ENCODE measurements around the gene NAA25.
"Not testable (repeated sequence)": the region's sequence is repeated elsewhere in the genome, so short reads cannot be mapped to it uniquely, and the experiment has no call there.

Gene NAA25

DNA sequence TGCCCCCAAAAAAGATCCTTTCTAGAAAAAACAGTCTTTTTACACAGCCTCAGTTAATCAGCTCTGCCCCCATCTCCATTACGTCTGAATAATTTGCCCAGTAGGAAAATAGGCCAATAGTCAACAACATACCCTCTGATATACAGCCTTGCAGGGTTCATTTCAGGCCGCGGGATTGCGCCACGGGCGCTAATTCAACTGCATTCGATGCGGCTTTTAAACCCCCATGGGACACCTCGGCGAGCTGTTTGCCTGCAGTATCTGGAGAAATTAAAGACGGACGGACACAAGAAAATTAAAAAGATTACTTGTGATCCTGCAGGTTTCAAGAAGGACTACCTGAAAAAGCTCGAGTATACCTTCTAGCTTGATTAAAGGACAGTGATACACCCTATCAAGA, 59.2 kb downstream of the NAA25 start:
- no peak for DNase-seq

DNA sequence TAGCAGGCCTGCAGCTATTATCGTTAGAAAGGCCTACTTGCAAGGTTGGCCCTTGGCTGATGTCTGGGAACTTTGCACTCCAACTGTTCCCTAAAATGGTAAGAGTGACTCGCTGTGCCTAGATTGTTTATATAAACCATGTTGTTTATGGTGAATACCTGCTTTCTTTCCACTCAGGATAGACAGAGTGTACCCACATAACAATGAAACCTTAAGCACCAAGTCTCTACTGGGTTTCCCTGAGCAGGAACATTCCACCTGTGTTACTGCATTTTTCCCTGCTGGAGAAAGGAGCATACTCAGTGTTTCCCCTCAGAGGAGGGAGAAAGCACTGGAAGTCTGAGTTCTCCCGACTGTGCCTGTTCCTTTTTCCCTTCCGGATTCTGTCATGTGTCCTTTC, 62.6 kb downstream of the NAA25 start:
- no peak for DNase-seq

DNA sequence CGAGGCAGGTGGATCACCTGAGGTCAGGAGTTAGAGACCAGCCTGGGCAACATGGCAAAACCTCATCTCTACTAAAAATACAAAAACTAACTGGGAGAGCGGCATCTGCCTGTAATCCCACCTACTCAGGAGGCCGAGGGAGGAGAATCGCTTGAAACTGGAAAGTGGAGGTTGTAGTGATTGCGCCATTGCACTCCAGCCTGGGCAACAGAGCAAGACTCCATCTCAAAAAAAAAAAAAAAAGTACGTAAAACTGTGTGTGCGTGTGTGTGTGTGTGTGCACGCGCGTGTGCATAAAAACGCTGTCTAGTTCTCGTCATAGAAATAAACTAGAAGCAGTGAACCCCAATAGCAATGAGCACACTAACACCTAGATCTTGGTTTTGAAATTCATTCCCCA, 72.0 kb downstream of the NAA25 start:
- not testable (repeated sequence) for DNase-seq

DNA sequence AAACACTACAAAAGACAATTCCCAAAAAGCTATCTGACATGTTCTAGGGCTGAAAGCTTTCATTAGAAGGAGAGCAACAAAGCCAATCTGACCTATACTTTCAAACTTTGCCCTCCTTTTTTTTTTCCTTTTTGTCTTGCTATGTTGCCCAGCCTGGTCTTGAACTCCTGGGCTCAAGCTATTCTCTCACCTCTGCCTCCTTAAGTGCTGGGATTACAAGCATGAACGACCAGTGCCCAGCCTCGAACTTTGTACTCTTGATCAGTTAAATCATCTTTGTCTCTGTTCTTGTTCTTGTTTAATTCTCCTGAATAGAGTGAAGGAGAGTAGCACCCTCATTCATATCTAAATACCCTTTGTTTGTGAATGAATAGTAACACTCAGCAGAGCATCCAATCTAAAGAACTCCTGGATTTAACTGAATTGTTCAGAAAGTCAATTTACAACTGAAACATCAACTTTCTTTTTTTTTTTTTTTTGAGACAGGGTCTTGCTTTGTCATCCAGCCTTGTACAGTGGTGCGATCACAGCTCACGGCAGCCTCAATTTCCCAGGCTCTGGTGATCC, 73.3 kb downstream of the NAA25 start:
- DNase-seq = no peak

DNA sequence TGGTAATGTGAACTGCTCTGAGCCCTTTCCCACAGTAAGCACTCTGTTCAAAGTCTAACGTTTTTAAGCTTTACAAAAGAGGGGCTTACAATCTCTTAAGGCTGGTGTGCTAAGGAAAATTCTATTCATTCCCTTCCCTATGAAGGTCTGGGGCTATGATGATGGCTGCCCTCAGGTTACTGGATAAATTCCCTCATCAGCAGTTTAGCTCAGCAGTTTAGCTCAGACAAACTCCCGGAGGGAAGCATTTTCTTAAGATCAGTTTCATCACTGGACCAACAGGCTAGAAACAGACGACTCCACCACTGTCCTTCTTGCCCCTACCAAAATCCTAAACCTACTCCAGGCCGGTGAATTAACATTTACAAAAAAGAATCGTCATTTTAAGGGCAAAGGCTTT, 76.3 kb downstream of the NAA25 start:
- DNase-seq = no peak

DNA sequence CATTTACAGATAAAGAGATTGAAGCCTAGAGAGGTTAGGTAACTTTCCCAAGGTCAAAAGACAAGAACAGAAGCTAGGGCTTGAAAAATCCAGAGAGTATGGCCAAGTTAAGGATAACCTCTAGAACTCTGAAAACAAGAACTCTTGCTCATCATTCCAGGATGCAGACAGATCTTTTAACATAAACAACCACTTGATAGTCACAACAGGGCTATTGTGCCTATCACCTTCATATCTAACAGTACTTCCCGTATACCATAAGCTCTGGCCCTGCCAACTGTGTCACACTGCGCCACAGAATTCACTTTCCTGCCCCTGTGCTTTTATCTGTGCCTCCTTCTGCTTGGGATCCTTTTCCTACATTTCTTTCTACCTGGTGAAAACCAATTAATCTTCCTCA, 77.1 kb downstream of the NAA25 start:
- DNase-seq = no peak

DNA sequence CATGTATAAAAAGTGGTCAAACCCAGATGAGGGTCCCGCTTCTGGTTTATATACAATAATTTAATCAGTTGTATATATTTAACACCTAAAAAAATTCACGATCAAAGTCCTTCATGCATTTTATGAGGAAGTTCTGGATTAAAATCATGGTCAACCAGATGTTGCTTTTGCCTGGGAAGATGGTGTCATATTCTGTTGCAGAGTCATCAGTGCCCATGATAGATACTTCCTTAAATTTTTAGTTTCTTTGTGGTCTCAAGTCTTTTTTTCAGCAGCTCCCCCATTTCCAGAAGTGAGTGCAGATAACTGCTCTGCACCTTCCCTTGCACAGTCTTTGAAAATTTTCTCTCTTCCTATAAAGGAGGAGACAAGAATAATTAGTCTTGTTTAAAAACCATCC, 79.3 kb downstream of the NAA25 start:
- no peak for DNase-seq

DNA sequence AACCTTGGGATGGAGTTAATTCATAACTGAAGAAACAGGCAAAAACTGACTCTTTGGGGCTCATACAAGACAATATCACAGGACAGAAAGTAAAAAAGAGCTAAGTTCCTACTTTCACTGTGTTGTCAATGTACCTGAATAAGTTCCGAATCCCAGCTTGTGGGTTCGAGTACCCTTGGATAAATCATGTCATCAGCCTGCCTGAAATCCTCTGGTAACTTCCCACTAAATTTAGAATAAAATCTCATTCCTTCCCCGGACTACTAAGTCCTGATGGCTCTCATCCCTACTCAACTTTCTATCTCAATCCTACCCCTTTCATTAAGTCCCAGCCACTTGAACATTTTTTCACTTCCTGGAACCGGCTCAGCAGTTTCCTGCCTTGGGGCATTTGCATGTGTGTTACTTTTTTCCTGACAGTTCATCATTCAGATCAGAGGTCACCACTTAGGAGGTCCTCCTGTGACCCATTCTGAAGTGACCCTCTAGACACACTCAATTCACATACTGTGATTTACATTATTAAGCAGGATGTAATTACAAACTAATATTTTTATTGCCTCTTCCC, 82.7 kb downstream of the NAA25 start:
- no peak for DNase-seq

DNA sequence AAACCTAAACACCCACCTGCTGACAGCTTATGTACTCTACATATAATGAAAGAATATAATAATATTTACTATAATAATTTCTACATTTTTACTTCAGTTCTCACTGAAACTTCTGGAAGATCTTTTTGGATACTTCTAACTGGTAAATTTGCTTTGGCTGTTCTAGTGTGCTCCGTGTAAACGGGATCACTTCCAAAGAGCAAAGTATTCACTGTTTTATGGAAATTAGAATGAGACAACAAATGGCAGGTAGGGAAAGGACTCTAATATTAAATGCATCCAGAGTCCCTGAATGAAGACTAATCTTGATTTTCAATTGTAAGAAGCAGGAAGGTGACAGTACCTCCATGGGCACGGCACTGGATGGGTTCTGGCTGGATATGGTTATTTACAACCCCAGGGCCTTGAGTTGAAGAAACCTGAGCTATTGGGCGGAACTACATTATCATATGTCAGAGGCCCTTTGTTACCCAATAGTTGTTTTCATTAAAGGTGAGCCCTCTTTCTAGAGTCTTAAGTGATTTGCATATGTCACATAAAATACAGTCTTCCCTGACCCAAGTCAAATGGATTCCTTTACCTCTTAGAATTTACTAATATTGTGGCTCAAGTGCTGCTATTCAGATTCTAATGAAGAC, 84.7 kb downstream of the NAA25 start:
- DNase-seq = no peak

DNA sequence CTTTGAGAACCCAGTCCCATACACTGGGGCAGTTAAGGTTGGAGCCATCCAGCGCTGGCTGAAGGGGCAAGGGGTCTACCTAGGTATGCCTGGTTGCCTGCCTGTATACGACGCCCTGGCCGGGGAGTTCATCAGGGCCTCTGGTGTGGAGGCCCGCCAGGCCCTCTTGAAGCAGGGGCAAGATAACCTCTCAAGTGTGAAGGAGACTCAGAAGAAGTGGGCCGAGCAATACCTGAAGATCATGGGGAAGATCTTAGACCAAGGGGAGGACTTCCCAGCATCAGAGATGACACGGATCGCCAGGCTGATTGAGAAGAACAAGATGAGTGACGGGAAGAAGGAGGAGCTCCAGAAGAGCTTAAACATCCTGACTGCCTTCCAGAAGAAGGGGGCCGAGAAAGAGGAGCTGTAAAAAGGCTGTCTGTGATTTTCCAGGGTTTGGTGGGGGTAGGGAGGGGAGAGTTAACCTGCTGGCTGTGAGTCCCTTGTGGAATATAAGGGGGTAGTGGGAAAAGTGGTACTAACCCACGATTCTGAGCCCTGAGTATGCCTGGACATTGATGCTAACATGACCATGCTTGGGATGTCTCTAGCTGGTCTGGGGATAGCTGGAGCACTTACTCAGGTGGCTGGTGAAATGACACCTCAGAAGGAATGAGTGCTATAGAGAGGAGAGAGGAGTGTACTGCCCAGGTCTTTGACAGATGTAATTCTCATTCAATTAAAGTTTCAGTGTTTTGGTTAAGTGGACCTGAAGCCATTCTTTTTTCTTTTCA, 86.2 kb downstream of the NAA25 start:
- DNase-seq = no peak

DNA sequence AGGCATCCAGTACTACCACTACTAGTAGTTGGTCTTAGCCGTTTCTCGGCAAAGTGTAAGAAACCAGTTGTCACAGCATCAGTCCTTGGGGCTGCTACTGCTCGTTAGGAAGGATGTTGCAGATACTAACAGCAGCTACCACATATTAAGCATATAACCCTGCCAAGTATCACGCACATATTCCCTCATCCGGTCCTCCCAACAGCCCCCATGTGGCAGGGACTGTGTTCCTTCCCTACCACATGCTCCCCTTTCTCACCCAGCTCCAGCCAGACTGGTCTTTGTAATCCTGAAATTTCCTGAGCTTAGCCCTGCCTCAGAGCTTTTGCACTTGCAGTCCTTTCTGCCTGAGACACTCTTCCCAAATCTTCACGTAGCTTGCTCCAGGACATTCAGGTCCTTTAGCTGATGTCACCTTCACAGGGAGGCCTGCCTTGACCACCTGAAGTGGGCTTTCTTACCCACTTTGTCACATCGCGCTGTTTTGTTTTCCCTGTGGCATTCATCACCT, 87.6 kb downstream of the NAA25 start:
- no peak for DNase-seq

DNA sequence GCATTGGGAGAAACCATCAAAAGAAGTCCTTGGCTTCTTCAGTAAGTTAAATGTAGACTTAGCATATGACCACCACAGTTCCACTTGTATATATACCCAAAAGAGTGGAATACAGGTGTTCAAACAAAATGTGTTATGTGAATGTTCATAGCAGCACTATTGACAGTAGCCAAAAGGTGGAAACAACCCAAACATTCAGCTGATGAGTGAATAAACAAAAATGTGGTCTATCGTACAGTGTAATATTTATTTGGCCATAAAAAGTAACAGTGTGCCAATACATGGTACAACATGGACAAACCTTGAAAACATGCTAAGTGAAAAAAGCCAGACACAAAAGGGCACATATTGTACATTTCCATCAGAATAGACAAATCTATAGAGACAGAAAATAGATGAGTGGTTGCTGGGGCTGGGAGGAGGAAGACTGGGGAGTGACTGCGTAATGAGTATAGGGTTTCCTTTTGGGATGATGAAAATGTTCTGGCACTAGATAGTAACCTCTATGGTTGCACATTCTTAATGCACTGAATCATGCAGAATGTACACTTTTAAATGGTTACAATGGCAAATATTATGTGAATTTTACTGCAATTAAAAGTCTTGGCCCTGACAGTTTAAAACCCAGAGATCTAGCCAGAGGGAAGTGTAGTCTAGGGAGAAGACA, 89.9 kb downstream of the NAA25 start:
- no peak for DNase-seq

DNA sequence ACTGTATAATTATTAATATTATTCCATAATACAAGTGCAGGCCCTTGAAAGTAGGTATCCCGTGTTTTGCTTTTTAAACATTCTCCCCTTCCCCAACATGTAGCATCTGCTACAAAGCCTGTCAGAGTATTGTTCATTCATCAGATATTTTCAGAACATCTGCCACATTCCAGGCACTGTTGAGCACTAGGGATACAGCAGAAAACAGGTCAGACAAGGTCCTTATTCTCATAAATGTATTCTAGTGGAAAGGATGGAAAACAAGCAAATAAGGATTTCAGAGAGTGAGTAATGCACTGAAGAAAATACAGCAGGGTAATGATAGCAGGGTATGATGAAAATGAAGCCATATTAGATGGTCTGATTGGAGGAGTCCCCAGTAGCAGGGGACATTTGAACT, 91.5 kb downstream of the NAA25 start:
- no peak for DNase-seq

DNA sequence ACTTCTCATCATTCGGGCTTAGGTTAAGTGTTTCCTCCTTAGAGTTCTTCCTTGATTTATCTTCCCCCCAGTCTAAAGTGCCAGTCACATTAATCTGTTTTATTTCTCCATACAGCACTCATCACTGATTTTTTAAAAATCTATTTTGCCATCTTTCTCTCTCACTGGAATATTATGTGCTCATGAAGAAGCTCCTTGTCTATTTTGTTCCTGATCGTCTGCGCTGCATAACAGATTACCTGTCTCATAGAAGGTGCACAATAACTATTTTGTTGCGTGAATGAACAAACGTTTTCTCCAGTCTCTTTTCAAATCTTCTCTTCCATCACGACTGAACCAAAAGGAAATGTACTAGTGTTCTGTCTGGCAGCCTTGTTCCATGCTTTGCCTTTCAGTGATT, 92.6 kb downstream of the NAA25 start:
- DNase-seq = no peak

DNA sequence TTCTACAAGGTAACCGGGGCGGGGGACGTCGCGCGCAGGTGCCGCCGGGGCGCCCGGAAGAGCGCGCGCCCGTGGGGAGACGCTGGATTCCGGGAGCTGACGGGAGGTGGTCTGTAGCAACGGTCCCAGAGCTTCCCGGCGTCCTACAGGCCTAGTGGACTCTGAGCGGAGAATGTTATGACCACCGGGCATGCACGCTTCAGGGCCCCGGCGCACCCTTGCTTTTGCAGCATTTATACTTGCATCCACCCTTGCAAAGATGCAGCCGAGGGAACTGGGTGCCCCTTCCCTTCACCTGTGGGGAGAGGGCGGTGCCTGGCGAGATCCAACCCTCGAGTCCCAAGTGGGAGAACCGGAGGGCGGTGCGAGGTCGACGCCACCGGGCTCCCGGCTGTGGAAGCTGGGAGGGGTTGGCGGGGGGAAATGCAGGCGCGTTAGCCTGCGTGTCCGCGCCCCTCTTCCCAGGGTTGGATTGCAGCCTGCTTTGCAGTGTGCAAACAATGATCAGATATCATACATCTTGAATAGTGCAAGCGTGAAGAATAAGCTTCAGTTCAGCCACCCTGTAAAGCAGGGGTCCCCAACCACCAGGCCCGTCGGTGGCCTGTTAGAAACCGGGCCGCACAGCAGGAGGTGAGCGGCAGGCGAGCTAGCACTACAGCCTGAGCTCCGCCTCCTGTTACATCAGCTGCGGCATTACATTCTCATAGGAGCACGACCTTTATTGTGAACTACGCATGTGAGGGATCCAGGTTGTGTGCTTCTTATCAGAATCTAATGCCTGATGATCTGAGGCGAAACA, 94.8 kb downstream of the NAA25 start:
- peak; percentile 17 for DNase-seq

DNA sequence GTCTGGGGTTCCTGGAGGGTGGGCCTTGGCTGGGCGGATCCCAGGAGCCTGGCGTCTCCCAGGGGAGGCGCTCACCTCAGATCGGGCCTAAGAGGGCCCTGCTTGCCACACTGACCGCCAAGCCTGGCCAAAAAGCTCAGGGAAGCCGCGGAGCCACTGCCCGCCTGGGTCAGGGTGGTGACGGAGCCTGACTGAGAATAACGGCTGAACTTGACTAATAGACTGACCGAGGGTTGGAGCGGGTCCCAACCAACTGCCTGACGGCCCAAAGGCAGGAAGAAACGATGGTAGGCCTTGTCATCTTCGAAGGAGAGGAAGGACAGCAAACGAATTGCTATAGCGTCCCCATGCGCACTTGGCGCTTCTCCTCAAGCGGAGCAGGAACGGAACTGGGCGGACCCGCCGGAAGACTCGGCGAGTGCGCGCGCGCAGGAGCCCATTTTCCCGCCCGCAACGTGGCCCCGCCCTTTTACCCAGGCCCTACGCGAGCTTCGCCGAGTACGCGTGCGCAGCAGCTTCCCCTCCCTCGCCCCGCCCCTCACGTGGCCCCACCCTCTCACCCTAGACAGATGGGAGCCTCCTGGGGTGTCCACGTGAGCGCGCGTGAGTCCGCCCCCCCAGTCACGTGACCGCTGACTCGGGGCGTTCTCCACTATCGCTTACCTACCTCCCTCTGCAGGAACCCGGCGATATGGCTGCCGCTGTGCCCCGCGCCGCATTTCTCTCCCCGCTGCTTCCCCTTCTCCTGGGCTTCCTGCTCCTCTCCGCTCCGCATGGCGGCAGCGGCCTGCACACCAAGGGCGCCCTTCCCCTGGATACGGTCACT, 95.6 kb downstream of the NAA25 start, which contains the start of the genes ERP29 and TMEM116:
Gene ERP29, plus strand, starts transcription at position 652 of the 826 bp plus-strand sequence. Its CDS starts 40 bp downstream, at position 692.
Gene TMEM116, minus strand, starts transcription at position 391 of the 826 bp plus-strand sequence. CDS start 7,895 bp downstream, outside the sequence.
- peak; percentile 97 for DNase-seq

DNA sequence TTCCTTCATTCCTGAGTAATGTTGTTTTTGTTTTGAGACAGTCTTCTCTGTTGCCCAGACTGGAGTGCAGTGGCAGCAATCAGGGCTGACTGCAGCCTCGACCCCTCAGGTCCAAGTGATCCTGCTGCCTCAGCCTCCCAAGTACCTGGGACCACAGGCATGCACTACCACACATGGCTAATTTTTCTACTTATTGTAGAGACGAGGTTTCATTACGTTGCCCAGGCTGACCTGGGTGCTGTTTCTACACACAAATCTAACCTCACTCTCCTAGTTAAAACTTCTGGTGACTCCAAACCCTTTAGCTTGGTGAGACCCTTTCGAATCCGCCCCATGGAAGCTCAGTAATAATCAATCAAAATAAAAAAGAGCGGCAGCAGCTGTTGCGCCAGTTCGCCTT, 96.9 kb downstream of the NAA25 start:
- DNase-seq = no peak

DNA sequence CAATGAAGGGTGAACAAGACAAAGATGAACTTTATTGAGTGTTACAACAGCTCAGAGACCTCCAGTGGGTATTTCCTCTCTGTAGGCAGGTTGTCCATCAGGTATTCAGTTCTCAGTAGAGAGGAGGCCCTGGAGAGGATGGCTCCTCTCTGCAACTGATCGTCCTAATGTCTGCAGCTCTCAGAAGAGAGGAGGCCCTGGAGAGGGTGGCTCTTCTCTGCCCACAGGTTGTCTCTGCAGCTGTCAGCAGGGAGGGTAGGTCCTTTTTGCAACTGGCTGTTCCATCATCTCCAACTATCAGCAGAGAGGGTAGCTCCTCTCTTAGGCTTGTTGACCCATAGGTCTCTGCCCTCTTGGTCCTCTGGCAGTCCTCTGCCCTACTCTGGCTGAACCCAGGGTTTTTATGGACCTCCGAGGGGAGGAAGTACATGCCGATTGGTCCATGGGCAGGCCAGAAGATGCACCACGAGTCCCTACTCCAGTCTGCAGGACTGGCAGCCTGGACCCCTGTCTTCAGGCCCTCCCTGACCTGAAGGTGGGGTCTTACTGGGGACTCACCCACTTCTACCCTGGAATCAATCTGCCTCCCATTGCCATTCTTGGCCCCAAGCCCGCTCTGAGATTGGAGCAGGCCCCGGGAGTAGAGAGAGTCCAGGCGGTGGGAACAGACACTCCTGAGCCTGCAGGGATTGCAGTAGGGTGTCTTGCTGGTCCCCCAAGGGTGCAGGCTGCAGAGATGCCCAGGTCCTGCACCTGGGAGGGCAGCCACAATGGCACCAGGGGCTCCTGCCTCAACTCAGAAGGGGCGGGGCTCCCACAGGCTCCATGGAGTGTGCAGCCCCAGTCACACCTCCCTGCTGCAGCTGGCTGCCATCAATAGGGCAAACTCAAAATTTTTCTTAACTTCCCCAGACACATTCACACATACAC, 97.9 kb downstream of the NAA25 start:
- DNase-seq = no peak

DNA sequence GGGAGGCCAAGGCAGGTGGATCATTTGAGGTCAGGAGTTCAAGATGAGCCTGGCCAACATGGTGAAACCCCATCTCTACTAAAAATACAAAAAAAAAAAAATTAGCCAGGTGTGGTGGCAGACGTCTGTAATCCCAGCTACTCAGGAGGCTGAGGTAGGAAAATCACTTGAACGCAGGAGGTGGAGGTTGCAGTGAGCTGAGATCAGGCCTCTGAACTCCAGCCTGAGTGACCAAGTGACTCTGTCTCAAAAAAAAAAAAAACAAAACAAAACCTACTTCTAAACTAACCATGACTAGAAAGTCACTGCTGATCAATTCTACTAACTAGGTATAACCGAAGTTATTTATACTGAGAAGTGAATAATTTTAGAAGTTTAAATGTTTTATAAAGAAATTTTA, 99.0 kb downstream of the NAA25 start:
- DNase-seq = not testable (repeated sequence)

DNA sequence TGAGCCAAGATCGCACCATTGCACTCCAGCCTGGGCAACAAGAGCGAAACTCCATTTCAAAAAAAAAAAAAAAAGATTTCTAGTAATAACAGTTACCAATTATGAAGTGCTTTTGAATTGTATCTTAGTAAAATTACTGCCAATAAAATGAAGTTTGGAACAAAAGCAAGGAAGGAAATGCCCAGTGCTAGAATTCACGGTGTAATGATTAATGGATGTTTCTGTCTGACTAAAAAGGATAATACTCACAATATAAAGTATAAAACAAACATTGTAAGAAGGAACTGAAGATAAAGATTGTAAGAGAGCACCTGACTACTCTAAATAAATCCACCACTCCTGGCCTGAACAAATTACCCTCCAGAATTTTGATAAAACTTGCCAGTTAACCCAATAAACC, 99.7 kb downstream of the NAA25 start:
- no peak for DNase-seq
